GM04504 (cell line): ENCODE results near the gene XIRP1.
A peak's percentile ranks its signal among the peaks of the same experiment; 100 is the strongest.

Experiments
- DNase-seq: peaks from one replicate; pipeline ENCODE4 v3.0.0-alpha.2; 2012; ENCODE audit warnings: low read depth

The XIRP1 gene

DNA sequence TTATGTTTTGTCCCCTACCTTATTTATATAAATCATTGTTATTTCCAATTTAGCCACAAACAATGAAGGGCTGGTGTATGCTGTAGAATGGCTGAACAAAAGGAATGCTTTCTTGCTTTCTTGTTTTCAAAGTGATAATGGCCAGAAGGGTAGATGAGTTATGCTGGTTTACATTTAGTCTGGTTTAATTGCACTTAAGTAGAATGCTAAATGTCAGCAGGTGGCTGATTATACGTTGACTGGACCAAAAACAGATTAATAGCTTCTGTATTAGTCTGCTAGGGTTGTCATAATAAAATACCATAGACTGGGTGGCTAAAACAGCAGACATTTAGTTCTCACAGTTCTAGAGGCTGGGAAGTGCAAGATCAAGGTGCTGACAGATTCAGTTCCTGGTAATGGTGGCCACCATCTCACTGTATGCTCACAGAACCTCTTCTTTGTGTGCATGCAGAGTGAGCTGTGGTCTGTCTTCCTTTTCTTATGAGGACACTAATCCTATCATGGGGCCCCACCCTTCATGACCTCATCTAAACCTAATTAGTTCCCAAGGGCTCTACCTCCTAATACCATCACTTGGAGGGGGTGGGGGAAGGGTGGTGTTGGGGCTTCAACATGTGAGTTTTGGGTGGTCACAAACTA lies 17.1 kb upstream of the XIRP1 start:
- DNase-seq: no peak

DNA sequence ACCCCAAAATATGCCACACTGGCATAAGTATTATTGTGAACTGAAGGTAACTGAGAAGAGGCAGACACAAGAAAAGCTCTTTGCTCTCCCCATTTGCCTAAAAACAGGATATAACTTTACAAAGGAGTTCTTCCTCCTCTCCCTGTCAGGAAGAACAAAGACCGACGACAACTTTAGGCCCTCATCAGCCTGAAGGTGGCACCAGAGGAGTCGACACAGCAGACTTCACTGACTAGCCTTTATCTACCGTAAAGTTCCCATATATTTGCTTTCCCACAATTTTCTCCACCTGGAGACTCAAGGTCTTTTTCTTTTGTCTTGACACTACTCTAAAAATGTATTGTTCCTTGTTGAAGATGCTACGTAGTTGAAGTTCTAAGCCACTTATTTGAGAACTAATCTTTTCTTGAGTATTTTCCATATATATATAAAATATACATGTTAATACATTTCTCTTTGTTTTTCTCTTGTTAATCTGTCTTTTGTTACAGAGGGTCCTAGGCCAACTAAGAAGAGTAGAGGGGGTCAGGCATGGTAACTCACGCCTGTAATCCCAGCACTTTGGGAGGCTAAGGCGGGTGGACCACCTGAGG lies 16.2 kb upstream of the XIRP1 start:
- DNase-seq: peak; percentile 28

- DNase-seq: no peak
These were observed 15.2 kb upstream of the XIRP1 start for GRCh38 chr3:39207361-39208186.

- DNase-seq: no peak
These were observed 13.6 kb upstream of the XIRP1 start for GRCh38 chr3:39205919-39206516.

- no peak for DNase-seq
These were observed 12.7 kb upstream of the XIRP1 start for GRCh38 chr3:39205131-39205530.

- DNase-seq: no peak
These were observed 11.5 kb upstream of the XIRP1 start for GRCh38 chr3:39203860-39204259.

- DNase-seq: no peak
These were observed 11.0 kb upstream of the XIRP1 start for GRCh38 chr3:39203402-39203801.

- no peak for DNase-seq
These were observed 9.7 kb upstream of the XIRP1 start for GRCh38 chr3:39202094-39202493.

GRCh38 chr3:39196671-39197356 lies 4.4 kb upstream of the XIRP1 start:
- no peak for DNase-seq

GRCh38 chr3:39196034-39196433 lies 3.6 kb upstream of the XIRP1 start:
- no peak for DNase-seq

- DNase-seq: no peak
These were observed 996 bp upstream of the XIRP1 start for GRCh38 chr3:39193391-39193790.

DNA sequence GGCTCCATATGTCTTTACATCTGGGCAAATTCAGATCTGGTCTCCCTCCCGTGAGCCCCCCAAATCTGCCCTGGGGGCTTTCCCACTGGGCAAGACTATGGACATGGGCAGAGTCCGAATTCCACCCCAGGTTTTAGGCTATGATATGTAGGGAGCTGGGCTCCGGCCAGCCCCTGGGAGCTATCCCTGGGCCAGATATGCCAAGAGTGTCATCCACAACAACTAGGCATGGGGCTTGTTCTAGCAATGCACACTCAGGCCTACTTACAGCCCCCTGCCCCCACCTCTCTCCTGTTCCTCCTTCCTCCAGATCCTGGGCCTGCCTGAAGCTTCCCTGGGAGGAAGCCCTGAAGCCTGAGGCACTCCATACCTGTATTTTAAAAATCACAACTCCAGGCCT lies 622 bp downstream of the XIRP1 start:
- no peak for DNase-seq

GRCh38 chr3:39191111-39191510 lies 1.3 kb downstream of the XIRP1 start:
- no peak for DNase-seq

- no peak for DNase-seq
These were observed 1.9 kb downstream of the XIRP1 start for GRCh38 chr3:39190281-39191025.

DNA sequence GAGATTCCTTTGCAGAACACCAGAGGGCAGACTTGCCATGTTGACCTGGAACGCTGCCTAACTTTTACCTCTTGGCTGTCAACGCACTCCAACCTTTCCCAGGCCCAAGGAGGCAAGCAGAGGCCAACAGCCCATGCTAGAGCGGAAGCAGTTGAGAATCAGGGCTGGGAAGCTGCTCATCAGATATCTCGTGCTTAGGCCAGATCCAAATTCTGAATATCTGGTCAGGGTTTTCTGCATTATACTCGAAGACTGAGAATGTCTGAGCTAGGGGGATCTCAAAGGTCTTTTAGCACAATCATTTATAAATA lies 2.5 kb downstream of the XIRP1 start:
- DNase-seq: no peak

DNA sequence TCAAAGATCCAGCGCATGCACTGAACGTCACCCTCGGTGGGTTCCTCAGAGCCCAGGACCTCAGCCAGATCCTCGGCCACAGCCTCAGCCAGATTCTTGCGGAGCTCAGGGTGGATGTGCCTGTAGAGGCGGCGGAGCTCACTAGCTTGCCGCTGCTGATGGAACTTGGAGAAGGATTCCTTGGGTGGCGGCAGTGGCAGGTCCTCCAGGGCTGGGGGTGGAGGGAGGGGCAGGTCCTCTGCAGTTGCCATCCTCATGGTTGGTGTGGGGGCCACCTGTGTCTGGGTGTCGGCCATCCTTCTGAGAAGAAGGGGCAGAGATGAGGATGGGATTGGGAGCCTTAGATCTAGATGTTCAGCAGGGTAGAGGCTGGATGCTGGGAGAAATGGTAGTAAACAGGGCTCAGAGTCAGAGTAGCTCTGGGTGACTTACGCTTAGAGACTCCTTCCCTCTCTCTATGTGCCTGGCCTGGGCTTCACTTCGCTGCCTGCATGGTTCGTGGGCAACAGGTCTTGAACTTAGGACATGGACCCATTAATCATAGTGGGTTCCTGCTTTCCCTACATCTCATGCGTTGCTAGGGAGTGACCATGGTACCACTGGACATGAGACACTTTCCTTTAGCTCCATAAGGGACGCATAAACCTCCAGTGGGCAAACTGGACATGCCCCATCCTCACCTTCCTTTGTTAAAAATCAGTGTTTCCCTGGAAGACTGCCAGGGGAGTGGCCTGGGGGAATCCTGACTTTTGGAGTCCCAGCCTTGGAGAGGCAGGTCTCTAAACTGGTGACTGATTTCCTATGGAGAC lies 3.0 kb downstream of the XIRP1 start:
- no peak for DNase-seq

- no peak for DNase-seq
These were observed 3.9 kb downstream of the XIRP1 start for GRCh38 chr3:39188271-39189149.

- no peak for DNase-seq
These were observed 4.8 kb downstream of the XIRP1 start for GRCh38 chr3:39187372-39188155.

GRCh38 chr3:39186692-39187151 lies 5.7 kb downstream of the XIRP1 start:
- no peak for DNase-seq
